ENCODE results near the gene GAGE12C.
"Not testable (repeated sequence)": the region's sequence is repeated elsewhere in the genome, so short reads cannot be mapped to it uniquely, and the experiment has no call there.

GAGE12C gene

GRCh38 chrX:49531877-49532276 lies at the start of gene GAGE12C:
Gene GAGE12C (plus strand): TSS chrX:49532177. CDS start chrX:49533332, 1,155 bp downstream.
- DNase-seq: not testable (repeated sequence)

GRCh38 chrX:49541433-49541832 lies 9.5 kb downstream of the GAGE12C start, which contains the start of gene GAGE12D:
Gene GAGE12D (plus strand): TSS chrX:49541733. CDS start chrX:49542888, 1,155 bp downstream.
- DNase-seq: not testable (repeated sequence)

GRCh38 chrX:49550989-49551388 lies 19.0 kb downstream of the GAGE12C start, which contains the start of gene GAGE12E:
Gene GAGE12E (plus strand): TSS chrX:49551289. CDS start chrX:49552444, 1,155 bp downstream.
- DNase-seq: not testable (repeated sequence)

- not testable (repeated sequence) for DNase-seq
Observed at GRCh38 chrX:49560542-49560941, 28.6 kb downstream of the GAGE12C start, which contains the start of gene GAGE12F. Gene GAGE12F (plus strand): TSS chrX:49560842. CDS start chrX:49561997, 1,155 bp downstream.

- DNase-seq: not testable (repeated sequence)
Observed at GRCh38 chrX:49568728-49569127, 36.8 kb downstream of the GAGE12C start.

GRCh38 chrX:49569152-49569551 lies 37.2 kb downstream of the GAGE12C start:
- not testable (repeated sequence) for DNase-seq

- DNase-seq: not testable (repeated sequence)
Observed at GRCh38 chrX:49570100-49570499, 38.1 kb downstream of the GAGE12C start, which contains the start of gene GAGE12G. Gene GAGE12G (plus strand): TSS chrX:49570400. CDS start chrX:49571555, 1,155 bp downstream.

- not testable (repeated sequence) for DNase-seq
Observed at GRCh38 chrX:49579649-49580048, 47.7 kb downstream of the GAGE12C start, which contains the start of gene GAGE12H. Gene GAGE12H (plus strand): TSS chrX:49579949. CDS start chrX:49581104, 1,155 bp downstream.
